Posterior cingulate gyrus (tissue), 11 donors: ENCODE data around the gene PGAM1.
"Not testable (repeated sequence)": the region's sequence is repeated elsewhere in the genome, so short reads cannot be mapped to it uniquely, and the experiment has no call there.

ENCODE experiments used
- DNase-seq, 10 donors: peaks; one replicate each; pipeline versions ENCODE4 v3.0.0 to v3.0.0-alpha.2; 2020 to 2021; ENCODE audit warnings: mixed read lengths in 3 of 10
- intact Hi-C: fragments of 100-400 bp; cut with DNase I; formaldehyde crosslinking; loops from one replicate; pipeline ENCODE4 v1.15.1; 2023

Gene PGAM1

DNA sequence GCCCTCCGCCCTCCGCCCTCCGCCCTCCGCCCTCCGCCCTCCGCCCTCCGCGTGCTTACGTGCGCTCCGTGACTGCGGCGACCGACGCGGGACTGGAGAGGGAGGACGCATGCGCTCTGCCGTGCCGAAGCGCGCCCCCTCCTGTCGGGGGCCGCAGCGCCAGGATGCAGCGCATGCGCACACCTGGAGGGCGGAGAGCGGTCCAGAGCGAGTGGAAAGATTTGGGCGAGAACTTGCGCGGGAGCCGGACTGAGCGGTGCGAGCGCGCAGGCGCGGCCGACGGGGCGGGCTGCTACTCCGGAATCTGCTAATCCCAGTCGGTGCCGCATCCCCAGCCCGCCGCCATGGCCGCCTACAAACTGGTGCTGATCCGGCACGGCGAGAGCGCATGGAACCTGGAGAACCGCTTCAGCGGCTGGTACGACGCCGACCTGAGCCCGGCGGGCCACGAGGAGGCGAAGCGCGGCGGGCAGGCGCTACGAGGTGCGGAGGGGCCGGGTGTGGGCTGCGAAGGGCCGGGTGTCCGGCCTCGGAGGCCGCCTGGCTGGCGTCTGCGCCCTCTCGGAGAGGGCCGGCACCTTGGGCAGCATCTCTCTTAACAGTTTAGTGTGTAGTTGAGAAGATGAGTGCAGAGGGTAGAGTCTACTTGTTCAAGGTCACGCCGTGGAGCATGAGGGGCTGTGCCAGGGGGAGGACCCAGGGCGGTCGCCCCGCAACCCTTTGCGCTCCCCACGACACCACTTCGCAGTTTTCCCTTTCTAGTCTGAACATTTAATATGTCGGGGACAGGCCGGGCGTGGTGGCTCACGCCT, at the start of gene PGAM1:
Gene PGAM1 (plus strand): TSS at position 228 of the 812 bp plus-strand sequence. CDS start 117 bp downstream, at position 345.
- intact Hi-C loops = loop anchor here (2.0 kb wide), 1 partner anchor 21 kb away; the partner anchor contains the start of genes EXOSC1 and ZDHHC16
- peak; percentile 90 to 99 (median 94) for DNase-seq

DNA sequence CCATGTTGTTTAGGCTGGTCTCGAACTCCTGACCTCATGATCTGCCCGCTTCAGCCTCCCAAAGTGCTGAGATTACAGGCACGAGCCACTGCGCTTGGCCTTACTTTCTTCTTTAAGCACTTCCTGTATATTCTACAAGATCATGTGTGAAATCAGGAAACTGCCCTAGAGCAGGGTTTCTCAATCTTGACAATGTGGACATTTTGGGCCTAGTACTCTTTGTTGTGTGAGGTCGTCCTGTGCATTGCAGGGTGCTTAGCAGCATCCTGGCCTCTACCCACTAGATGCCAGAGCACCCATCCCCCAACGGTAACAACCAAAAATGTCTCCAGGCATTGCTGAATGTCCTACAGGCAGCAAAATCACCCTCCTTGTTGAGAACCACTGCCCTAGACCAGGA, 49.6 kb upstream of the PGAM1 start:
- no peak for DNase-seq
- intact Hi-C loops = no loop called here

DNA sequence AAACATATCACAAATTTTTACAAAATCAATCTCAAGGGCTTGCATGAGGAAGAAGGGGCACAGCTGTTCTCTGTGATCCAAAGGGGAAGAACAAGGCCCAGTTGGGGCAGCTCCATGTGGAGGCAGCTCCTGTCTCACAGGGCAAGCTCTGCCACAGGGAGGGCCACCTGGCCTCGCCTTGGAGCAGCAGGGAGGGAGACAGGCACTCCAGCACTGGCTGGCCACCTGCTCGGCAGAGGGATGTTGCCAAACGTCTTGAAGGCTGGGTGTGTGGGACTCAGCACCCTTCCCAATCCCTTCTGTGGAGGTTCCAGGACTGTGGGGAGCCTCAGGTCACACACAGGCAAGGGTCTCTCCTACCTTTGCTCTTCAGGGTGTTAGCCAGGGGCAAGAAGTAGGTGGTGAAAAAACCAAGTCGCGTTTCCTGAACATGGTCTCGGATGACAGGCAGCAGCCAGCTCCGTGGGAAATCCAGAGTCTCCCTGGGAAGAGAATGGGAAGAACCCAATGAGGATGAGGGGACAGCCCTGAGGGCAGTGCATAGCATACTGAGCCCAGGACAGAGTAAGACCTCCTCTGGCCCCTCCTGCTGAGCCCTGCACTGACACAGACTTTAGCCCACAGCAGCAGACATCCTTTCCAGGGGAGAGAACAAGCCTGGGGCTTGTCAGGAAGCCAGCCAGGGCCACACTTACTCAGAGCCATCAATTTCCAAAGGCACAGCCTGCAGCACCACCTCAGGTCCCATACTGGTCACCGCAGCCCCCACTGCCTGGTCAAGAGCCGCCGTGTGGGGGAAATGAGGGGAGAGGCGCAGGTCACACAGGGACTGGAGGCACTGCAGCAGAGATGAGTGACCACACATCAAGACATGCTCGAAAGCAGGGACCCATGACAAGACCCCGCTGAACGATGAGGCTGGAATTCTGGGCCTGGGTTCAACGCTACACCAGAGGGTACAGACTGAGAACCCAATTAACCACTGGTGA, 46.8 kb upstream of the PGAM1 start:
- intact Hi-C loops = no loop called here
- peak in 1 of 10 donors; percentile 46 for DNase-seq

DNA sequence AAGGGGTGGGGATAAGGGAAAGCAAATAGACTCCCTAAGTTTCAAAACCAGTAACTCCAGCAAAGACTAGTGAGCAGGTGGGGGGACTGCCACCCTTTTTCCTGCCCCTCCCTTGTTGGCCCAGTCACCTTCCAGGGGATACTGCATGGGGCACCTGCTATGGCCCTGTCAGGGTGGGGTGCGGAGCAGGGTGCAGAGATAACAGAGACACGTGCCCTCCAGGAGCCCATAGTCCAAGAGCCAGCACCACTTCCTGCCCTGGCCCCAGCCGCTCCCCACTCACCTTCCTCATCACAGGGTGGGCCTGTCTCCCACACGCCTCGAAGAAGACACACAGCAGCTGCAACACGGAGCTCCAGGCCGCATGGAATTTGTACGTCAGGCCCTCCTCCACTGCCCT, 45.5 kb upstream of the PGAM1 start:
- intact Hi-C loops = no loop called here
- no peak for DNase-seq

DNA sequence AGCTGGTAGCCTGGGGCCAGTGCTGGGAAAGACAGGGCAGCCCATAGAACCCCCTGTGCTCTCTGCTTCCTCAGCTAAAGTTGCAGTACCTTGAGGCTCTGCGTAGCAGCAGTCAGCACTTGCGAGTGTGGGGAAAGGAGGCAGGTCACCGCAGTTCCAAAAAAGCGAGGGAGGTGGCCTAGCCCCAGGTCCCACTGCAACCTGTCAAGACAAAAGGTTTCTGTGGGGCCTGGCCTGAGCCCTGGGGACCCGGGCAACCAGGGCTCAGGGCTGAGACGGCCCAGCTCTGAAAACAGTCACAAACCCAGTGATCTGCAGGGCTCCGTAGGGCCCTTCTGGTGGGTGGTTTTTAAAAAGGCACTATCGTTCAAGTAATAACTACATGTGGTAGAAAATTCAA, 44.4 kb upstream of the PGAM1 start:
- peak in 1 of 10 donors; percentile 64 for DNase-seq
- intact Hi-C loops = no loop called here

DNA sequence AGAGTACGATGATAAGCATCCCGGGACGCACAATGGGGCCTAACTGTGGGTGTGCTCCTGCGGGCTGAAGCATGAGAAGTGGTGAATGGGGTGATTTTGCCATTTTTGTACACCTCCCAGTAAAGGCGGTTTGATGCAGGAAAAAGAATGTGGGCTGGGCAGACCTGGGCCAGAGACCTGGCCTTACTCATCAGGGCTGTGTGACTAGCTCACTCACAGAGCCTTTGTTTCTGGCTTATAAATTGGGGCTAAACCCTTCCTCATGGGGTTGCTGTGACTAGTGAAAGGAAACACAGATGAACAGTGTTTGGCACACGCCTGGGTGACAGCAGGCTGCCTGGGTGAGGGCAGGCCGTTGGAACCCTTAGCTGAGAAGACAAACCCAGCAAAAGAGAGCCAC, 42.8 kb upstream of the PGAM1 start:
- peak in 1 of 10 donors; percentile 17 for DNase-seq
- intact Hi-C loops = no loop called here

DNA sequence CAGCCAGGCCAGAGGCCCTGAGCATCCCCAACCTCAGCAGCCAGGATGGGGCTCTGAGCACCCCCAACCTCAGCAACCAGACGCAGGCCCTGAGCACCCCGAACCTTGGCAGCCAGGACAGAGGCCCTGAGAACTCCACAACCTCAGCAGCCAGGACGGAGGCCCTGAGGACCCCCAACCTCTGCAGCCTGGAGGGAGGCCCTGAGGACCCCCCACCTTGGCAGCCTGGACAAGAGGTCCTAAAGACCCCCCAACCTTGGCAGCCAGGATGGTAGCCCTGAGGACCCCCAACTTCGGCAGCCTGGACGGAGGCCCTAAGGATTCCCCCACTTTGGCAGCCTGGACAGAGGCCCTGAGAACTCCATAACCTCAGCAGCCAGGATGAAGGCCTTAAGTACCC, 41.8 kb upstream of the PGAM1 start:
- peak in 1 of 10 donors; percentile 55 for DNase-seq
- intact Hi-C loops = no loop called here

DNA sequence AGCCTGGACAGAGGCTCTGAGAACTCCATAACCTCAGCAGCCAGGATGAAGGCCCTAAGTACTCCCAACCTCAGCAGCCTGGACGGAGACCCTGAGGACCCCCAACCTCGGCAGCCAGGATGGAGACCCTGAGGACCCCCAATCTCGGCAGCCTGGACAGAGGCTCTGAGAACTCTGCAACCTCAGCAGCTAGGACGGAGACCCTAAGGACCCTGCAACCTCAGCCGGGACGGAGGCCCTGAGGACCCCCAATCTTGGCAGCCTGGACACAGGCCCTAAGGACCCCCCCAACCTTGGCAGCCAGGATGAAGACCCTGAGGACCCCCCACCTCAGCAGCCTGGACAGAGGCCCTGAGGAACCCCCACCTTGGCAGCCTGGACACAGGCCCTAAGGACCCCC, 41.4 kb upstream of the PGAM1 start:
- peak in 1 of 10 donors; percentile 68 for DNase-seq
- intact Hi-C loops = no loop called here

DNA sequence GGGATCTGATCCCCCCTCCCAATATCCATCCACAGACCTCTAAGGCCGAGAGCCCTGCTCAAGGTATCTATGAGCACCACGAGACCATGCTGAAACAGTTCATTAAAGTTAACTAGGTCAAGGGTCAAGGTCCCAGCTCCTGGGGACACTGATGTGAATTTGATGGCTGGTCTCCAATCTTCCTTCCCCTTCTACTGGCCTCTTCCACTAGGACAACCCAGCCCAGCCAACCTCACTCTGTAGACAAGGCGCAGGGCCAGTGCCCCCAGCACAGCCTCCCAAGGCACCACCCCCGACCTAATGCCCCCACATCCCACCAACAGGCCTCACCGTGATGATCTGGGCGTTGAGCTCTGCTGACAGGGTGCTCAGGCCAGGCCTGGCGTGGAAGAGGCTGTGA, 40.4 kb upstream of the PGAM1 start:
- intact Hi-C loops = no loop called here
- peak in 1 of 10 donors; percentile 21 for DNase-seq

DNA sequence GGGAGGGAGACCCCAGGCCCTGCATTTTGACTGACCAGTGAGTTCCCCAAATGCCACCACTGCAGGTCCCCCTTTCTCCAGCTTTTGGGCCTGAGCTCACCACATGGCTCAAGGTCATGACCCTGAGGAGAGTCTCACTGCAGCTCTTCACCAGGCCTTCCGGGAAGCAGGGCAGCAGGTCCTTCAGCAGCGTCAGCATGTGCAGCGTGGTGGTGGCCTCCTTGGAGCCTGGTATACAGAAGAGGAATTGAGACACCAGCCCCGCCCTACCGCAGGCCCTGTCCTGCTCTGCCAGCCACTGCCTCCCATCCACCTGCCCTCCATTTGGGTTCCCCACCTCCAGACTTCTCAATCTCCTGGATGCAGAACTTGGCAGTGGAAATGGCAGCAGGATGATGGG, 37.8 kb upstream of the PGAM1 start:
- peak in 1 of 10 donors; percentile 11 for DNase-seq
- intact Hi-C loops = no loop called here

DNA sequence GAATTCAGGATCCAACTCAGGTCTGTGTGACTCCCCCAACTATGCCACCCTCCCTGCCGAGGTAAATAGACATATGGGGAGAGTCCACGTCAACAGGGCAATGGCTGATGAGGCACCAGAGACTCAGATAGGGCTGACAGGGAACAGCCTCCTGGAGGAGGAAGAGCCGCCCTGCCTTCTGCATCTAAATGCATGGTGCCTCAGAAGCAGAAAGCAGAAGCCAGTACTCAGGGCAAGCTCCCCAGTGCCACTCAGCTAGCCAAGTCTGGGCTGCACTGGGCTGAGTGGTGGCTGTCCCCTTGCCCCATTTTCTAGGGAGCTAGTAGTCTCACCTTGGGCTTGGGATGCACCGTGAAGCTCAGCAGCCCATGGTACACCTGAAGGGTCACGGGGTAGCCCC, 35.9 kb upstream of the PGAM1 start:
- intact Hi-C loops = no loop called here
- DNase-seq = peak in 1 of 10 donors; percentile 34

DNA sequence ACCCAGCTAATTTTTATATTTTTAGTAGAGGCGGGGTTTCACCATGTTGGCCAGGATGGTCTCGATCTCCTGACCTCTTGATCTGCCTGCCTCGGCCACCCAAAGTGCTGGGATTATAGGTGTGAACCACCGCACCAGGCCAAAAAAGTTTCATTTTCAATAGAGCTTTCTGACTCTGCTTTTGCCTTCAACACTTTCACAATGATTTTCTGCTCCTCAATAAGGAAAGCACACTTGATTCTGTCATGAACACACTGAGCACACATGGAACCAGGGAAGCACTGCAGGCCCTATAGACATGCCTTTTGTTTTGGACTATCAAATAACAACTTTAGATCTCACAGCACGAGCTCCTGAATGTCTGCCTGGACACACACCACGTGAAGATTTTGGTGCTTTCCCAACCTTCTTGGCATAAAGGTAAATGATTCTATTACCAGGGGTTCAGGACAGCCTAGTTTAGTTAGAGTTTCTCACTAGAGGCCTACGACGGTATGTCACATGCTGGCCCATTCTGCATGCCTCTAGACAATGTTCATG, 32.9 kb upstream of the PGAM1 start:
- peak in 1 of 10 donors; percentile 23 for DNase-seq
- intact Hi-C loops = no loop called here

DNA sequence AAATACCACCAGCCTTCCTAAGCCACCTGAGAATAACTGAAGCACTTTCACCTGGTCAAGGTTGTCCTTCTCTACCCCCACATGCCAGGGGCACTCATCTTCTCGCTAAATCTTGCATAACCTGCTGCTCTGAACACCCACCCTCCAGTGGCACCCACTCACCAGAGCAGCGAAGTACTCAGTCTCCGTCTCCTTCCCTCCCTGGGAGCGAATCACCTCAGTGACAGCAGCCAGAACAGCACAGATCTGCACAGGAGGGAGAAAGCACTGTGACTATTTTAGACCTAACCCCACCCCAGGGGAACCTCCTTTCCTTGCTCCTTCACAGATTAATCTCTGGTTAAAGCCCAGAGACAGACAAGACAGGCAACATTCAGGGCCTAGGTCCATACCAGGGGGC, 29.9 kb upstream of the PGAM1 start:
- intact Hi-C loops = no loop called here
- no peak for DNase-seq

DNA sequence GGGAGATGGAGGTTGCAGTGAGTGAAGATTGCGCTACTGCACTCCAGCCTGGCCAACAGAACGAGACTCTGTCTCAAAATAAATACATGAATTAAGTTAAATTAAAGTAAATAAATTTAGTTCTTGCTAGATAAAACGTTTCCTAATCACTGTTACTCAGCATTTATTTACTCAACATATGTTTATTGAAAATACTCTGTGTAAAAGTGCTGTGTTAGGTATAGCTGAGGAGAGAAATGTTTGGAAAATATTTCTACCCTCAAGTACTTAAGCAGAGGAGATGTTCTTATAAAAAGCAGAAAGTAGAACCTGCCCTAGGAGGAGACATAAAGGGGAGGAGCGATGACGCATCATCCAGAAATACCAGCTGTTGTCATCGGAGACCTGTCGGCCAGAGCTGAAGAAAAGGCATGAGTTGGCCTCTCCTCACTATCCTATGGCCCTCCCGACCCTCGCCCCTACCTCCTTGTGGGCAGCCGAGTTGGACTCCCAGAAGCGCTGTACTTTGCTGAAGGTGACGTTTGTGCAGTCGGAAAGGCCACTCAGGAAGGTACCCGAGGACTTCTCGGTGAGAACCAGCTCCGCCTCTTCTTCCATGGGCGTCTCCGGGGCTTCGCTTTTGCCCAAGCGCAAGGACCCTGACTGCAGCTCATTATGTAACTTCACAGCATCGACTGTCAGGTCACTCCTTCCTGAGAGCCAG, 26.0 kb upstream of the PGAM1 start:
- DNase-seq = peak in 2 of 10 donors; percentile 82 to 88
- intact Hi-C loops = no loop called here

DNA sequence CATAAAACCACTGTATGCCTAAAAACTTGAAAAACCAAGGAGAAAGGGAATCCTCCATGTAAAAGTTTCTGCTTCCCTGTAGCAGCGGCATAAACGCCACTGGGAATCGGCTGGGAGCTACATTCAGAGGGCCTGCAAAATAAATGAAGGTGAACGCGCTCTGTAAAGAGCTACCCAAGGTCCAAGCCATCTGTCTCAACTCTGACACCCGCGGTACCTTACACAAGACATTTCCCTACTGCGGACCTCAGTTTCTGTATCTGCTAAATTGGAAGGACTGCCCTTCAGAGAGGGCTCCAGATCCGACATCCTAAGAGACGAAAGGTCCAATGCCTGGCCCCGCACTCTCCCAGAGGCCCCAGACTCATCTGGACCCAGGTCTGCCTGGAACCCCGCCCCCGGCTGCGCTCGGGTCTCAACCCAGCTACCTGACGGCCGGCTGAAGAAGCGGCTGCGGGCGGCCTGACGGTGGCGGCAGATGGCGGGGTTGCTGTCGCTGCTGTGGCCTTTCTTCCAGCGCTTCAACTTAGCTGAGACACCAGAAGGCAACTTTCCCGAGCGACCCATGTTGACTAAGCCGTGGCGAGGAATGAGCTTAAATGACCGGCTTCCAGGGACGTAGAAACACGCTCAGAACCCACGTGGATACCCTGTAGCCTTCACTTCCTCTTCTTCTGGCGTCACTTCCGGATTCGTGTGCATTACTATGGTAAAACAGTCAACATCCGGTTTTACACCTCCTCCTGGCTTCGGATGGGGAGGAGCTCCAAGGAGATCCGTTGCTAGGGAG, 25.1 kb upstream of the PGAM1 start, which contains the start of gene RRP12:
Gene RRP12 (minus strand): TSS at position 676 of the 790 bp plus-strand sequence. CDS start 109 bp downstream, at position 567.
- intact Hi-C loops = no loop called here
- peak; percentile 51 to 96 (median 82) for DNase-seq

DNA sequence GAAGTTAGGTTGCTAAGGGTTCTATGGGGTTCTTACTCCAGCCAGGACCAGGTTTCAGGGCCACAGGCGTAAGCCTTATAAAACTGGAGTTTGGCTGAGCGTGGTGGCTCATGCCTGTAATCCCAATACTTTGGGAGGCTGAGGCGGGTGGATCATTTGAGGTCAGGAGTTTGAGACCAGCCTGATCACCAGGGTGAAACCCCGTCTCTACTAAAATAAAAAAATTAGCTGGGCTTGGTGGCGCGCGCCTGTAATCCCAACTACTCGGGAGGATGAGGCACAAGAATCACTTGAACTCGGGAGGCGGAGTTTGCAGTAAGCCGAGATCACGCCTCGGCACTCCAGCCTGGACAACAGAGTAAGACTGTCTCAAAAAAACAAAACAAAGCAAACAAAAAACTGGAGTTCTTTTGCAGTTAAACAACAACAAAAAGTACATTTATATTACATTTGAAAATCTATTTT, 24.5 kb upstream of the PGAM1 start:
- intact Hi-C loops = no loop called here

DNA sequence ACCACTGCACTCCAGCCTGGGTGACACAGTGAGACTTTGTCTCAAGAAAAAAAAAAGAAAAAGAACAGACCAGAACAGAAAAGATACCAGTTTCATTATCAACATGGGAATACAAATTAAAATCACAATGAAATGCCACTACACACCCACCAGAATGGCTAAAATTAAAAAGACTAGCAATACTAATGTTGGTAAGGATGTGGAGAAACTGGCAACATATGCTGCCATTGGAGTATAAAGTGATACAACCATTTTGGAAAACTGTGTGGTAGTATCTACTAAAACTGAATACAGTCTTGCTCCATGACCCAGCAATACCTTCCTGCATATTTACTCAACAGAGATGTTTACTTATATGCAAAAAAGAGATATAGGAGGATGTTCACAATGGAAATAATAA, 21.9 kb upstream of the PGAM1 start:
- intact Hi-C loops = no loop called here
- DNase-seq = no peak

More for the DNA sequence above, 24.5 kb upstream of the PGAM1 start:
- peak in 1 of 10 donors; percentile 70 for DNase-seq

DNA sequence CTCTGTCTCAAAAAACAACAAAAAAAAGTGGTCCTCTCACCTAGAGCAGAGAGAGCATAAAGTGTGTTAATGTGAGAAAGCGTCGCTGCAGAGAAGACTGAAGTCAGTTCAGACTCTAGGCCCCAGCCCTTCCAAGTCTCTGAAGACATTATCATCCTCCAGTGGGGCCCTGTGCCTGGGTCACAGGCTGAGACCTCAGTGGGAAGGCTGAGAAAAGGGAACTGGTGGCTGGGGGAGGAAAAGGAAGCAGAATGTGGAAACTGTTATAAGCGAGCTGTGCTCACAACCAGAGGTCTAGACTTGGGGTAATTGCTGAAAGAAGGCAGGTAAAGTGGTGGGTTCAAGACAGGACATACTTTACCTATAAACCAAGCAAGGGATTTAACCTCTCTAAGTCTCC, 19.9 kb upstream of the PGAM1 start:
- intact Hi-C loops = no loop called here
- no peak for DNase-seq

DNA sequence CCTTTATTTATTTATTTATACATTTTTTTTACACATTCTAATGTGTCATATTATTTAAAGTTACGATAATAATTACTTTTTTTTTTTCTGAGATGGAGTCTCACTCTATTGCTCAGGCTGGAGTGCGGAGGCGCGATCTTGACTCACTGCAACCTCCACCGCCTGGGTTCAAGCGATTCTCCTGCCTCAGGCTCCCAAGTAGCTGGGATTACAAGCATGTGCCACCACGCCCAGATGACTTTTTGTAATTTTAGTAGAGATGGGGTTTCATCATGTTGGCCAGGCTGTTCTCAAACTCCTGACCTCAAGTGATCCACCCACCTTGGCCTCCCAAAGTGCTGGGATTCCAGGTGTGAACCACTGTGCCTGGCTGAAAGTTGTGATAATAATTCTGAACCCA, 19.5 kb upstream of the PGAM1 start:
- intact Hi-C loops, DNase-seq: not testable (repeated sequence)
